Urinary bladder (tissue), 4 donors: Measurements from ENCODE around the gene ARVCF. TPM values are rescaled to one million over a fixed set of nuclear protein-coding genes. Genes with fewer than 3 reads are reported as not detected.

Experiments used
- DNase-seq: peaks from one replicate; pipeline ENCODE4 v3.0.0-alpha.2; 2015; ENCODE audit errors: extremely low spot score
- H3K27ac ChIP-seq: one replicate; pipeline ENCODE4 v1.5.1; 2013; ENCODE audit warnings: low read depth, mild to moderate bottlenecking, moderate library complexity
- H3K36me3 ChIP-seq: one replicate; pipeline ENCODE4 v1.6.1; 2013; ENCODE audit warnings: mild to moderate bottlenecking, moderate library complexity; ENCODE audit not compliant: insufficient read depth
- H3K4me1 ChIP-seq: one replicate; pipeline ENCODE4 v1.6.1; 2013; ENCODE audit warnings: mild to moderate bottlenecking, moderate library complexity; ENCODE audit not compliant: insufficient read depth
- H3K4me3 ChIP-seq: one replicate; pipeline ENCODE4 v1.5.1; 2013; ENCODE audit warnings: low read depth, low read length
- WGBS: extraction: QIAGEN DNeasy Blood & Tissue Kit; methylation state at CpG from one replicate; pipeline ENCODE4 v1.1.7; 2013; 5-methylcytosine and 5-hydroxymethylcytosine counted together
- polyA plus RNA-seq: library from polyadenylated mRNA; stranded (reverse); fragments of 200-250 nt; gene quantifications from one replicate; pipeline ENCODE4 v1.2.3, GENCODE V29; 2013
- total RNA-seq: library from RNA; depleted of rRNA; stranded (reverse); fragments of >200 nt; gene quantifications from one replicate; pipeline ENCODE4 v1.2.3, GENCODE V29; 2014
- donor health status: healthy with polysubstance abuse.
- donor health status: healthy.

Gene ARVCF
- total and polyA plus RNA-seq, 2 donors: 15.4 to 16.0 TPM

GRCh38 chr22:20011123-20011992 is 5.3 kb downstream of the ARVCF start:
- Histone ChIP-seq H3K36me3 (no peaks in the 10 kb centered on the region), H3K4me3 (no peak overlapping the region), H3K27ac (no peak overlapping the region), H3K4me1 (no peaks in the 10 kb centered on the region)
- WGBS: 78% methylated on average over 20 of the region's 20 CpGs
- DNase-seq: no peak

DNA sequence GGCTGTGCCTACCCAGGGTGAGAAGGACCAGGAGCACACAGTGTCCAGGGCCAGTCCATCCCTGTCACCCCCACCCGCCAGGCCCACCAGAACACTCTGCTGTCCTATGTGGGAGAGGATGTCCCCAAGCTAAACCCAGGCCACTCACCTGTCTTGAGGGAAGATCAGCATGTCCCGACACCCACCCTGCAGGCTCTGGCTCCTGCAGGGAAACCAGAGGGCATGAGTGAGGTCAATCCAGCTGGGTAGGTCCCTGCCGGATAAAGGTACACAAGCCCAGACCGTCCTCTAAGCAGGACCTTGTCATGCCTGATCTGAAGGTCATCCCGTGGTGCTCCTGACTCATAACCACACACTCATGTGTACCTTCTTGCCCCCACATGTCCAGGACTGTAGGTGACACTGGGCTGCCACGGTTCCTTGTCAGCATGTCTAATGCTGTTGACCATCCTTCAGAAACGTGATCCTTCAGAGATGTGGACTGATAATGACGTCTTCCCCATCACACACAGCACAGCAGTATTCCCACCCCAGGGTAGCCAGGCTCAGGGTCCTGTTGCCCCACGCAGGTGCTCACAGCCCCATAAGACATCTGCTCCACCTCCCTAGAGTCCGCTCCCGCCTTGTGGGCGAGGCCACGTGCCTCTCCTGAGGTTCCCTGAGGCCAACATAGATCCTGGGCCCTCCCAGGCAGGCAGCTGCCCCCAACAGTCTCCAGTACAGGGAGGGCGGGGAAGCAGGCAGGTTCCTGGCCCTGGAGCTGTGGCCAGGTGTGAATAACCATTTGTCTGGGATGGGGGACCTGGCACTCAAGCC is 6.1 kb downstream of the ARVCF start:
- Histone ChIP-seq H3K36me3 (no peaks in the 10 kb centered on the region), H3K4me3 (no peak overlapping the region), H3K27ac (no peak overlapping the region), H3K4me1 (no peaks in the 10 kb centered on the region)
- WGBS: 86% methylated on average over 14 of the region's 14 CpGs
- no peak for DNase-seq

DNA sequence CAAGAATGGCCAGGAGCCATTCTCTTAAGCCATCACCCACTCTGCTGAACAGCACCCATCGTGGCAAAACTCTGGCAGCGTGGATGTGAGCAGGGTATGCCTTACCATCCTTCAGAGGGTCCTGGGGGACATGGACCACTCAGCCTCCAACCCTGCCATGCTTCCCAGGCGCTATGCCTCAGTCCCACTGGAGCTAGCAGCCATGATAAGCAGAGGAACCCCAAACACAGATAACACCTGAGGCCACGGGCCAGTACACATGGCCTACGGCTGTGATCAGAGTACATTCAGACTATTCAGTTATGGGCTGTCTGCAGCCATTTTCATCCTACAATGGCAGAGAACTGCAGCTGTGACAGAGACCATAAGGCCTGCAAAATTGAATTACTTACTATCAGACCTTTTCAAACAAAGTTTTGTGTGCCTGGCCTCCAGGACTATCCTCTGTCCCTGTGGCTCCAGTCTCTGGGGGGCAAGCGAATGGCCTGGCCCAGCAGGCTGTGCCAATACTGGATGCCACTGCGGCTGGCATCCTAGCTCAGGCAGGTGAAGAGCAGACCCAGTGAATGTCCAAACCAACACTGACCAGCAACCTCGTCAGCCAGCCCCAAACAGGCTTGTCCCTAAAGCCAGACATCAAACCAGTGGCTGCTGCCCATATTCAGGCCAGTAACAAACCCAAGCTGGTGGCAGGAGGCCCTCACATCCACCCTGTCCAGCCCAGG is 6.9 kb downstream of the ARVCF start:
- Histone ChIP-seq H3K36me3 (no peaks in the 10 kb centered on the region), H3K4me1 (no peaks in the 10 kb centered on the region), H3K4me3 (no peak overlapping the region), H3K27ac (no peak overlapping the region)
- DNase-seq: no peak
- WGBS: 94% methylated on average over 8 of the region's 8 CpGs

DNA sequence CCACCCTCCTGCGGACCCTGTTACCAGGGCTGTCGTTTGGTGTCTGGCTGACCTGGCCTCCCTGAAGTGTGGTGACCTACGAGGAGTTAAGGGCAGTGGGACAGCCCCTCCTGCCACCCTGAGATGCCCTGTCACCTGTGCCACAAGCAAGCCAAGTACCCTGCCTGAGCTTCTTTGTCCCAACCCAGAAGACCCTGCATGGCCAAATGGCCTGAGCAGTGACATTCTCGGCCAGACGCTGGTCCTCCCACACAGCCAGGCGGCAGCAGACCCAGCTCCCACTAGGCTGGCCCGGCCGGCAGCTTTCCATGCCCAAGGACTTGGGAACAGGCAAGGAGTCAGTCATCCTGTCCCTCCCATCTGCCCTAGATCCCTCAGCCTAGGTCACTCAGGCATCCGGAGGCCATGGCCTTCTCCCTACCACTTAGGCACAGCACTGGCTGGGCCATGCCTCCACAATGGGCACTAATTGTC is 7.6 kb downstream of the ARVCF start:
- no peak for DNase-seq
- no peak overlapping the region for H3K27ac ChIP-seq

GRCh38 chr22:20008221-20008995 is 8.2 kb downstream of the ARVCF start:
- Histone ChIP-seq H3K27ac (no peak overlapping the region), H3K36me3 (no peaks in the 10 kb centered on the region), H3K4me1 (no peaks in the 10 kb centered on the region), H3K4me3 (no peak overlapping the region)
- no peak for DNase-seq
- 84% methylated on average over 11 of the region's 11 CpGs for WGBS

More for the DNA sequence above, 7.6 kb downstream of the ARVCF start:
- H3K36me3 ChIP-seq: no peaks in the 10 kb centered on the region
- H3K4me1 ChIP-seq: no peaks in the 10 kb centered on the region
- 92% methylated on average over 9 of the region's 9 CpGs for WGBS
- H3K4me3 ChIP-seq: no peak overlapping the region

DNA sequence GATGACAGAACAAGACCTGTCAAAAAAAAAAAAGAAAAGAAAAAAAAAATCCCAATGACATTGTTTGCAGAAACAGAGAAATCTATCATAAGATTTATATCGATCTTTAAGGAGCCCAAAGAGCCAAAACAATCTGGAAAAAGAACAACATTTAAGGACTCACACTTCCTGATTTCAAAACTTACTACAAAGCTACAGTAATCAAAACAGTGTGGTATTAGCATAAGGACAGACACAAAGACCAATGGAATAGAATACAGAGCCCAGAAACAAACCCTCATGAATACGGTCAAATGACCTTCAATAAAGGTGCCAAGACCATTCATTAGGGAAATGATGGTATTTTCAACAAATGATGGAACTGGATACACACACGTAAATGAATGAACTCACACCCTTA is 12.2 kb downstream of the ARVCF start:
- Histone ChIP-seq H3K27ac (no peak overlapping the region), H3K4me3 (no peak overlapping the region), H3K4me1 (no peaks in the 10 kb centered on the region), H3K36me3 (no peaks in the 10 kb centered on the region)
- DNase-seq: no peak
- WGBS: 95% methylated on average over 3 of the region's 3 CpGs

GRCh38 chr22:20003304-20003703 is 13.3 kb downstream of the ARVCF start:
- no peaks in the 10 kb centered on the region for H3K4me1 ChIP-seq

DNA sequence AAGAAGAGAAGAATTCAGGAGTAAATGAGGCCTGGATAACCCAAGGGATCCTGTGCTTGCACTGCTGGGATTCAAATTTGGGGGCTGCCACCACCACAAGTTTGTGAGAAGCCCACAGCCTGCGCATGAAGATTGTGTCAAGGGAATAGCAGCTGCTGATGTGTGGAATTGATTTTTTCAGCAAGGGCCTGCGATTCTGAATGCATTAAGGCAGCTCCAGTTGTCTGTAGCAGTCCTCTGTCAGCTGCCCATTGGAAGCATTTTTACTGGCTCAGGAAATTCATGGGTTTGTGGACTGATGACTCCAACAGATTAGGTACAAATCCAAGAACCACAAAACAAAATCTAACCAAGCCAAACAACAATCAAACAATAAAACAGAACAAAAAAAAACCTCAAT is 14.0 kb downstream of the ARVCF start:
- H3K4me3 ChIP-seq: no peak overlapping the region
- no peak for DNase-seq
- WGBS: 74% methylated on average over 2 of the region's 2 CpGs
- H3K36me3 ChIP-seq: no peaks in the 10 kb centered on the region
- no peaks in the 10 kb centered on the region for H3K4me1 ChIP-seq
- H3K27ac ChIP-seq: no peak overlapping the region

More at GRCh38 chr22:20003304-20003703, 13.3 kb downstream of the ARVCF start:
- Histone ChIP-seq H3K27ac (no peak overlapping the region), H3K36me3 (no peaks in the 10 kb centered on the region), H3K4me3 (no peak overlapping the region)
- no peak for DNase-seq
- 99% methylated on average over 1 of the region's 1 CpG for WGBS

- Histone ChIP-seq H3K4me1 (no peaks in the 10 kb centered on the region), H3K36me3 (no peaks in the 10 kb centered on the region), H3K4me3 (no peak overlapping the region), H3K27ac (no peak overlapping the region)
- 55% methylated on average over 9 of the region's 9 CpGs for WGBS
- DNase-seq: no peak
Measured at GRCh38 chr22:20002128-20002527, 14.5 kb downstream of the ARVCF start.

GRCh38 chr22:20001082-20001638 is 15.5 kb downstream of the ARVCF start:
- Histone ChIP-seq H3K36me3 (no peaks in the 10 kb centered on the region), H3K4me1 (no peaks in the 10 kb centered on the region), H3K4me3 (no peak overlapping the region), H3K27ac (no peak overlapping the region)
- DNase-seq: no peak
- WGBS: 86% methylated on average over 11 of the region's 11 CpGs

- H3K4me3 ChIP-seq: no peak overlapping the region
- no peaks in the 10 kb centered on the region for H3K4me1 ChIP-seq
- no peak overlapping the region for H3K27ac ChIP-seq
- no peak for DNase-seq
- WGBS: 76% methylated on average over 14 of the region's 14 CpGs
- H3K36me3 ChIP-seq: no peaks in the 10 kb centered on the region
Measured at GRCh38 chr22:20000246-20001081, 16.2 kb downstream of the ARVCF start.
